Measurements from ENCODE around the gene FTCD. TPM values are rescaled to one million over a fixed set of nuclear protein-coding genes. Genes with fewer than 3 reads are reported as not detected.
"Not testable (repeated sequence)": the region's sequence is repeated elsewhere in the genome, so short reads cannot be mapped to it uniquely, and the experiment has no call there.

Gene FTCD
- total RNA-seq, 1 experiment from 2014 or later: 0.40 TPM

GRCh38 chr21:46203203-46203600, 47.8 kb upstream of the FTCD start:
- CTCF ChIA-PET: no interaction called here
- no peaks in the 10 kb centered on the region for H4K20me1 ChIP-seq (ENCODE audit: low read length)
- no peak overlapping the region for H2AFZ ChIP-seq (ENCODE audit: low read length)
- no peak overlapping the region for H3K9ac ChIP-seq (ENCODE audit: low read length)
- no peak for ATAC-seq
- H3K79me2 ChIP-seq (ENCODE audit: low read length): no peaks in the 10 kb centered on the region
- no peaks in the 10 kb centered on the region for H3K9me3 ChIP-seq (ENCODE audit: low read length)
- no peak for DNase-seq
- peaks cover 5% of the 10 kb centered on the region; the same call in 1 of the 2 replicates for H3K36me3 ChIP-seq (ENCODE audit: low read depth, low read length)
- TF ChIP-seq CTCF (conservative IDR thresholded peaks at IDR 0.05; ENCODE audit: low read depth, low read length) (no peak), EZH2 (IDR thresholded peaks at IDR 0.05; ENCODE audit: low read length, unreplicated experiment) (no peak), EZH2phosphoT487 (IDR thresholded peaks at IDR 0.05; ENCODE audit: borderline replicate concordance, low read length) (no peak)
- peaks cover 3% of the 10 kb centered on the region for H3F3A ChIP-seq (ENCODE audit: low read length, unreplicated experiment)
- H3K4me2 ChIP-seq (ENCODE audit: low read length): no peak overlapping the region
- no peaks in the 10 kb centered on the region for H3K27me3 ChIP-seq (ENCODE audit: low read length)
- intact Hi-C loops (cut with micrococcal nuclease): no loop called here
- no peaks in the 10 kb centered on the region for H3K4me1 ChIP-seq (ENCODE audit: insufficient read depth, low read length)
- no peak overlapping the region for H3K27ac ChIP-seq (ENCODE audit: low read length)
- POLR2A ChIA-PET (ENCODE audit: unreplicated experiment): no interaction called here
- no peak overlapping the region for H3K4me3 ChIP-seq (ENCODE audit: low read length)
- no TSS peak for BruUV-seq (replicated peaks)
- H3K9me2 ChIP-seq (replicated peaks; ENCODE audit: low read length): no peaks in the 10 kb centered on the region

- ChIA-PET POLR2A (ENCODE audit: unreplicated experiment) (no interaction called here), CTCF (no interaction called here)
- Histone ChIP-seq H4K20me1 (ENCODE audit: low read length) (no peaks in the 10 kb centered on the region), H3K27me3 (ENCODE audit: low read length) (no peaks in the 10 kb centered on the region), H2AFZ (ENCODE audit: low read length) (no peak overlapping the region), H3K27ac (ENCODE audit: low read length) (no peak overlapping the region), H3K36me3 (ENCODE audit: low read depth, low read length) (peaks cover 5% of the 10 kb centered on the region; the same call in 1 of the 2 replicates), H3K79me2 (ENCODE audit: low read length) (no peaks in the 10 kb centered on the region), H3F3A (ENCODE audit: low read length, unreplicated experiment) (peaks cover 3% of the 10 kb centered on the region), H3K4me1 (ENCODE audit: insufficient read depth, low read length) (no peaks in the 10 kb centered on the region), H3K9ac (ENCODE audit: low read length) (no peak overlapping the region), H3K9me3 (ENCODE audit: low read length) (no peaks in the 10 kb centered on the region), H3K9me2 (replicated peaks; ENCODE audit: low read length) (no peaks in the 10 kb centered on the region), H3K4me2 (ENCODE audit: low read length) (no peak overlapping the region), H3K4me3 (ENCODE audit: low read length) (no peak overlapping the region)
- no peak for ATAC-seq
- no peak for DNase-seq
- BruUV-seq (replicated peaks): no TSS peak
- intact Hi-C loops (cut with micrococcal nuclease): no loop called here
- TF ChIP-seq EZH2phosphoT487 (IDR thresholded peaks at IDR 0.05; ENCODE audit: borderline replicate concordance, low read length) (no peak), EZH2 (IDR thresholded peaks at IDR 0.05; ENCODE audit: low read length, unreplicated experiment) (no peak), CTCF (conservative IDR thresholded peaks at IDR 0.05; ENCODE audit: low read depth, low read length) (no peak)
These were observed 47.3 kb upstream of the FTCD start for GRCh38 chr21:46202592-46203202.

- H3F3A ChIP-seq (ENCODE audit: low read length, unreplicated experiment); POLR2A ChIA-PET (ENCODE audit: unreplicated experiment); ATAC-seq; H3K9ac ChIP-seq (ENCODE audit: low read length); CTCF ChIA-PET; H3K27ac ChIP-seq (ENCODE audit: low read length); H3K4me2 ChIP-seq (ENCODE audit: low read length); H3K4me3 ChIP-seq (ENCODE audit: low read length); H3K27me3 ChIP-seq (ENCODE audit: low read length); H2AFZ ChIP-seq (ENCODE audit: low read length); H3K36me3 ChIP-seq (ENCODE audit: low read depth, low read length); H3K79me2 ChIP-seq (ENCODE audit: low read length); intact Hi-C loops (cut with micrococcal nuclease); H3K9me3 ChIP-seq (ENCODE audit: low read length); H3K4me1 ChIP-seq (ENCODE audit: insufficient read depth, low read length); H3K9me2 ChIP-seq (replicated peaks; ENCODE audit: low read length); DNase-seq; BruUV-seq (replicated peaks); H4K20me1 ChIP-seq (ENCODE audit: low read length): not testable (repeated sequence)
These were observed 45.8 kb upstream of the FTCD start for GRCh38 chr21:46200877-46201803.
